OCI-LY3 (cell line): ENCODE measurements around the gene ZNF746.

Source experiments
- CTCF ChIP-seq: fragments of 200-600, 300-600 bp; sonication (generic); IDR thresholded peaks from 2 replicates; pipeline ENCODE4 v1.5.1; 2014; ENCODE audit warnings: antibody characterized with exemption, low read length, low read depth
- EZH2phosphoT487 ChIP-seq: fragments of 200-600 bp; shearing (Covaris generic); IDR thresholded peaks from 2 replicates; pipeline ENCODE4 v1.6.1; 2018; ENCODE audit warnings: antibody characterized with exemption, mixed run types, low read depth

GRCh38 chr7:149433124-149433523, 64.5 kb downstream of the ZNF746 start:
- TF ChIP-seq CTCF (no peak), EZH2phosphoT487 (no peak)
